Left kidney (tissue), 8 donors: ENCODE data around the gene DUSP15. TPM values are rescaled to one million over a fixed set of nuclear protein-coding genes. Genes with fewer than 3 reads are reported as not detected.
A peak's percentile ranks its signal among the peaks of the same experiment; 100 is the strongest.
"Not testable (repeated sequence)": the region's sequence is repeated elsewhere in the genome, so short reads cannot be mapped to it uniquely, and the experiment has no call there.

ENCODE experiments used
- DNase-seq: peaks from one replicate; pipeline ENCODE4 v3.0.0-alpha.2; 2013
- long read RNA-seq, 8 donors: transcript quantifications; one replicate each; lab custom pipeline, GENCODE V29; 2026
- polyA plus RNA-seq: library from polyadenylated mRNA; unstranded; fragments of 120-200 nt; gene quantifications from one replicate; pipeline ENCODE4 v1.2.1, GENCODE V29; 2013; ENCODE audit not compliant: insufficient read length

Gene DUSP15, protein sequence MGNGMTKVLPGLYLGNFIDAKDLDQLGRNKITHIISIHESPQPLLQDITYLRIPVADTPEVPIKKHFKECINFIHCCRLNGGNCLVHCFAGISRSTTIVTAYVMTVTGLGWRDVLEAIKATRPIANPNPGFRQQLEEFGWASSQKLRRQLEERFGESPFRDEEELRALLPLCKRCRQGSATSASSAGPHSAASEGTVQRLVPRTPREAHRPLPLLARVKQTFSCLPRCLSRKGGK
- 16.0 TPM for polyA plus RNA-seq
- long read RNA-seq, donor 1, partial matches to known transcripts = 0 of 5 reads
- long read RNA-seq, donor 1, other reads (novel, unspliced or antisense) = 0 of 5 reads
- long read RNA-seq, donor 2, transcript DUSP15-205 (7 exons, 1,256 nt) = major isoform, 5 of 11 reads
- long read RNA-seq, donor 2, transcript DUSP15-202 (7 exons, 1,454 nt) = major isoform, 5 of 11 reads
- long read RNA-seq, donor 2, partial matches to known transcripts = 0 of 11 reads
- long read RNA-seq, donor 2, other reads (novel, unspliced or antisense) = 0 of 11 reads
- long read RNA-seq, donor 3, partial matches to known transcripts = 0 of 2 reads
- long read RNA-seq, donor 3, other reads (novel, unspliced or antisense) = 0 of 2 reads
- long read RNA-seq, donor 4, partial matches to known transcripts = 0 of 3 reads
- long read RNA-seq, donor 4, other reads (novel, unspliced or antisense) = 0 of 3 reads
- long read RNA-seq, donor 5, transcript DUSP15-202 (7 exons, 1,454 nt) = major isoform, 7 of 13 reads
- long read RNA-seq, donor 5, partial matches to known transcripts = 0 of 13 reads
- long read RNA-seq, donor 5, other reads (novel, unspliced or antisense) = 0 of 13 reads
- long read RNA-seq, donor 6, partial matches to known transcripts = 7 of 8 reads
- long read RNA-seq, donor 6, other reads (novel, unspliced or antisense) = 0 of 8 reads
- long read RNA-seq, donor 7, transcript DUSP15-202 (7 exons, 1,454 nt) = major isoform, 7 of 13 reads
- long read RNA-seq, donor 7, partial matches to known transcripts = 0 of 13 reads
- long read RNA-seq, donor 7, other reads (novel, unspliced or antisense) = 0 of 13 reads
- long read RNA-seq, donor 8, partial matches to known transcripts = 0 of 3 reads
- long read RNA-seq, donor 8, other reads (novel, unspliced or antisense) = 0 of 3 reads

DNA sequence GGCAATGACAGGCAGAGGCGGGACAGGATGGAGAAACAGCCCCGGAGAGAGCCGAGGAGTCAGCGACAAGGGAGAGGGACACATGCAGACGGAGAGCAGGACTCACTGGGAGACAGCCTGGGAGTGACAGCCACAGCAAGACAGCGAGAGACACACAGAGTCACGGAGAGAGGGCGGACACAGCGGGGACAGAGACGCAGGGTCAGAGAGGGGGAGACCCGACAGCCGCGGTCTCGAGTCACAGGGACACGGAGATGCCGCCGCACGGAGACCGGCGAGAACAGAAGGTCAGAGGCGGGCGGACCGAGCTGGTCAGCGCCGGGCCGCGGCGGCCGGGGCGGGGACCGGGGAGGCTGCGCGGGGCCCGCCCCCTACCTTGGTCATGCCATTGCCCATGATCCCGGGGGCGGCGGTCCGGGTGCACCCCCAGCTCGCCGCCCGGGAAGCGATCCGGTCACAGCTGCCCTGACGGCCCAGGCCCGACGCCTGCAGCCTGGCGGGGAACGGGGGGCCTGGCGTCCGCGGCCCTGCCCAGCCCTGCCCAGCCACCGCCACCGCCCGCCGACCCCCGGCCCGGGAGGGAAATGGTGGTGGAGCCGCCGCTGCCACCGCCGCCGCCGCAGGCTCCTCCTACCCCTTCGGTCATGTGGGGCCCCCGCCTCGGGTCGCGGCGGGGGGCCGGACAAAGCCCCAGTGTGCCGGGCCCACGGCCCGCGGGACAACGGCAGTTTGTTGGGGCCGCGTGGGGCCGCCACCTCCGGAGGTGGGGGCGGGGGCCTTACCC is at the start of gene DUSP15, which contains the start of gene TTLL9:
Gene DUSP15, minus strand, starts transcription at position 586 of the 784 bp plus-strand sequence. Its CDS starts 190 bp downstream, at position 396.
Gene TTLL9, plus strand, starts transcription at position 693 of the 784 bp plus-strand sequence. CDS start 493 bp downstream, outside the sequence.
- DNase-seq = peak; percentile 48

DNA sequence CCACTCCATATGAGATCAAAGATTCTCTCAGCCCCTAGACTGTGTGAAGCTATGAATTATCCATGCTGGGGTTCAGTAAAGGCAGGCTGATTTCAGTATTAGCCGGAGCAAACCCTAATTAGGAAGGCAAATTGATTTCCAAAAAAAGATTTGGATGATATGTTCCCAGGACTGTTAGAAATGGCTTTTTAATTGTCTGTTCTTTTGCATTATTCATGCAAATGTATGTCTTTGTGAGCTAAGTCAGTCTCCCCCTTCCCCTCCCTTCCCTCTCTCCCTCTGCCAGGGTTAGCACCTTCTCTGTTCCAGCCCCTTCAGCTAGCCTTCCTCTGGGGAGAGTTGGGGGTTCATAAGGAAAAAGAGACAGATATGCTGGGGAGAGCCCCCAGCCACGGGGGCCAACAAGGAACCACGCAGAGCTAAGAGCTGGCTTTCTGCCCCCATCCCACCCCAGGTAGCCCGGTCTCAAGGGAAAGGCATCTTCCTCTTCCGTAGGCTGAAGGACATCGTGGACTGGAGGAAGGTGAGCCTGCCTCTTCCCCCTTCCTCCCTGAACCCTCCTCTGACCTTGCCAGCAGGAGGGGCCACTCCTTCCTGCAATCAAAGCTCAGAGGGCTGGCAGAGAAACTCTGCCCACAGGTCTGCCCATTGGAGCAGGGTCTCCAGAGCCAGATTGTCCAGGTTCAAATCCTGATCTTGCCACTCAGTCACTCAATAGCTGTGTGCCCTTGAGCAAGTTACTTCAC is 49.3 kb upstream of the DUSP15 start:
- DNase-seq = no peak

DNA sequence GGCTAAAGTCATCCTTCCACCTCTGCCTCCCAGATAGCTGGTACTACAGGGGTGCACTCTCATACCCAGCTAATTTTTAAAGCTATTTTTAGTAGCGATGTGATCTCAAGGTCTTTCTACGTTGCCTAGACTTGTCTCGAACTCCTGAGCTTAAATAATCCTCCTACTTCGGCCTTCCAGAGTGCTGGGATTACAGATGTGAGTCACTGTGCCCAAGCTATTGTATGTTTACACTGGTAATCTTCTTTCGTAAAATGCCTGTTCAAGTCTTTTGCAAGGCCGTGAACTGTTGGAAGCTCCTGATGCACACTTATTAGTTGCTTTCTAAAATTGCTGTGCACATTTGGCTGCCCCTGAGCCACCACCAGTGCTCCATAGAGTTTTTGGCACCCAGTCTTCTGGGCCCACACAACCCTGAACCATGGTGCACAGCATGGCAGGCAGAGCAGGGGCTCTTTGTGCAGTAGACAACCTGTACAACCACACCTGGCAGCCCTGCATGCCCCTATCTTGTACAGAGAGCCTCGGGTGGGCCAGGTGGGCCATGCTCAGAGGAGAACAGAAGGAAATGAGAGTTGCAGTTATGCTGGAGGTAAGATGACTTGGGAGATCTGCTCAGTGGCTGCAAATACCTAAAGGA is 48.3 kb upstream of the DUSP15 start:
- no peak for DNase-seq

DNA sequence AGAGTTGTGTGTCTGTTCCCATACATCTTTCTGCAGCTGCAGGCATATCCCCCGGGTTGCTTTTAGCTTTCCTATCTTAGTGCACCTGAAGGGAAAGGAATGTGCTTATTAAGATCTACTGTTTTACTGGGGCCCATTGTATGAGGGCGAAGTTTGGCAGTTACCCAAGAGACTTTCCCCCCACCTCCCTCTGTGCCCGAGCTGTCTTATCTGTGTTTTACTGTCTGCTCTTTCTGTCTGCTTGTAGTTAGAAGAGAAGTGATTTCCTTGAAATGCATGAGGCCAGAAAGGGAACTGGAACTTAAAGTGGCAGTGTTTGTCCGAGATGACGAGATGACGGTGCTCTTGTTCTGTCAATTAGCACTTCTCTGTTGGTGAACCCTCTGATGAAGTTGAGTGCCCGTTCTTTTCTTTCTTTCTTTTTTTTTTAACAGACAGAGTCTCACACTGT is 47.7 kb upstream of the DUSP15 start:
- DNase-seq = not testable (repeated sequence)

DNA sequence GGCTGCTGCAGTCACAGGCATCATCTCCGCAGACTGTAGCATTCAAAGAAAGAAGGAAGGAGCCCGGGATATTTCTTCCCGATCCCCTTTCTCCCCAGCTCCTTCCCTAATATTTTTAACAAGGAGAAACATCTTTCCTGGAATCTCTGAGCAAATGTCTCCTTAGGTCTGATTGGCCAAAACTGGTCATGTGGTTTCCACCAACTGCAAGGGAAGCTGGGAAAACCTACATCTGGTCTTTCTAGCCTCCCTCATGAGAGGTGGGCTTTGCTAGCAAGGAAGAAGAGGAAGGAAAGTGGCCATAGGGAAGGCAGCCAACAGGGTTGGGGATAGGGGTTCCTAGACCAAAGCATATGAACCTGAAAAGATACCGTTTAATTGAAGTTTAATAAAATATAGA is 46.4 kb upstream of the DUSP15 start:
- DNase-seq = no peak

DNA sequence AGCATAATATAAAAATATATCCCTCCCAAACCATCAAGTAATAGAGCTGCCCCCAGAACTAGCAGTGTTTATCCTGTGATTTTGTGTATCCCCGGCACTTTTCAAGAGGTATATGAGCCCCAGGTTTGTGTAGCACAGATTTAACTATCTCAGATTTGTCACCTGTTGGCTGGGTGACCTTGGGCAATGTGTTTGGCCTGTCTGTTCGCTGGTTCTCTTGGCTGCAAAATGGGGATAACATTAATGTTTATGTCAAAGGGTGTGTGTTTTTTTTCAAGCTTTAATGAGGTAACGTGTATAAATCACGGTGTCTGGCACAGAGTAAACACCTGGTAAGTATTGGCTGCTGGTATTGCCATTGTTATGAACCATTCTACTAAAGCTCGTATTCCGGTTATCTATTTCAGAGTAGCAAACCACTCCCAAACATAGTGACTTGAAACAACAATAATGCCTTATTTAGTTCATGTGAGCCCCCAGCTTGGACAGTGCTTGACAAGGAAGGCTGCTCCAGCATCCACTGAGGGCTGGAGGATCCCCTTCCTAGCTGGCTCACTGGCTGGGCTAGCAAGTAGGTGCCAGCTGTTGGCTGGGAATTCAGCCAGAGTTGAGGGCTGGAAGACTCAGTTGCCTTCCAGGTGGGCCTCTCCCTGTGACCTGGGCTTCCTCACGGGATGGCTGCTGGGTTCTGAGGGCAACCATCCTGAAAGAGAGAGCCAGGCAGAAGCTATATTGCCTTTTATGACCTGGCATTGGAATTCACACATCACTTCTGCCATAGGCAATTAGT is 45.4 kb upstream of the DUSP15 start:
- DNase-seq = no peak

DNA sequence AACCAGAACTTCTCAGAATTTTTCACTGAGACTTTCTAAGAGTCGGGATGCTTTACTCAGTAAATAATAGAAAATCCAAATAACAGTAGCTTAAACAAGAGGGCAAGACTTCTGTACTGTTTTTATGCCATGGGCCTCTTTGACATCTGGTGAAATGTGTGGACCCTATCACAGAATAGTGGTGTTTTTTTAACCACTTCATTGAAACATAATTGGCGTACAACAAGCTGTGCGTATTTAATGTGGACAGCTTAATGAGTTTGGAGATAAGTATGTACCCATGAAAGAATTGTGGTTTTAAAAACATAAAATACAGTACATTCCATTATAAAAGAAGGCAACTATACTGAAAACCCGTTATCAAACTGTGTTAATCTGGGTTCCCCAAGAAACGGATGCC is 43.8 kb upstream of the DUSP15 start:
- DNase-seq = no peak

DNA sequence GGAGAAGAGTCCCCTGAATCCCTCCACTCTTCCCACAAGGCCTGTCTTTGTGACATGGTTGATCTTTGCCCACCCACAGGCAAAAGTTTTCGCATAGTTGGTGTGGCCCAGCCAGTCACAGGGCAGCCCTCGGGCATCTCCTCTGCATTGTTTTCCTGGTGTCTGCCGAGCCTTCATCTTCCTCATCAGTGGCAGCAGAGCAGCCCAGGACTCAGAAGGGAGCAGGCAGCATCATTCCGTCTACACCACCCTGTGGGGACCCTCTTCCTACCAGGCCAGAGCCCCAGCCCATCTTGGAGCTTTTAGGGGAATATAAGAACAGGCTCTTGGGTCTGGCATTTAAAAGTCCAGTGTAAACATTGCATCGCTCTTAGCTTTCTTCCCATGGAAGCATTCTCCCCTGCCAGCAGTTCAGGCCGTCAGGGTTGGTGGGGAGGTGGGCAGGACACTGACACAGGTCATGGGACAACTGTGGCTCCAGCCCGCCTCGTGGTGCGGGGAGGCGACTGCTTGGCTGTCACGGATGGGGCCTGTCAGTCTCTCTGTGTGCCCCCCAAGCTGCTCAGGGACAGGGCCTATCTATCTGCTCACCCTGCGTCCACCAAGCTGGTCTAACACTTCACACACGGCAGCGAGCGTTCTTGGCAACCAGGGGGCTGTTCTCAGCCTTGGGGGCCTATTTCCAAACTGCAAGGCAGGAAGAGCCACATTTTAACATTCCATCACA is 43.3 kb upstream of the DUSP15 start:
- no peak for DNase-seq

DNA sequence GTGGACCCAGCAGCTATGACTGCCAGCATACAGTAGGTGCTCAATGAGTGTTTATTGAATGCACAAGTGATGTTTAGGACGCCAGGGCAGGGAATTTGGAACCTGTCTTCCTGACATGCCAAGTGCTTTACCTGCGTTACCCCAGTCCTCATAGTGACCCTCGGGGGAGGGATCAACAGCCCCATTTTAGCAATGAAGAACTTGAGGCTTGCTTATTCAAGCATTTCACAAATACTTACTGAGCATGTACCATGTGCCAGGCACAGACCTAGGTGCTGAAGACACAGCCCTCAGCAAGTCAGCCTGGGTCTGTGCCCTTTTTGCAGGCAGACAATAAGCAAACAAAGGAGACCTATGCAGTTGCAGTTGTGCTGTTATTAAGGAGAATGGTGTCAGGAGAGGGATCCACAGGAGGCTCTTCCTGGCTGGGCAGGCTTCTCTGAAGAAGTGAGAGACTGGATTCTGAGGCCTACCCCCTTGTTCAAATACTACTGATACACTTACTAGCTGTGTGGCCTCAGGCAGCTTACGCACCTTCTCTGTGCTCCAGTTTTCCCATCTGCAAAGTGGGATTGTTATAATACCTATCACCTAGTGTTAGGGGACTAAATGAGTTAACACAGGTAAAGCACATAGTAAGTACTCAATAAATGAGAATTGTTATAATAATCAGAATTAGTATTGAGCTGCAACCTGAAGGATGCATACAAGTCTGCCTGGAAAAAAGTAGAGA is 39.9 kb upstream of the DUSP15 start:
- DNase-seq = no peak

DNA sequence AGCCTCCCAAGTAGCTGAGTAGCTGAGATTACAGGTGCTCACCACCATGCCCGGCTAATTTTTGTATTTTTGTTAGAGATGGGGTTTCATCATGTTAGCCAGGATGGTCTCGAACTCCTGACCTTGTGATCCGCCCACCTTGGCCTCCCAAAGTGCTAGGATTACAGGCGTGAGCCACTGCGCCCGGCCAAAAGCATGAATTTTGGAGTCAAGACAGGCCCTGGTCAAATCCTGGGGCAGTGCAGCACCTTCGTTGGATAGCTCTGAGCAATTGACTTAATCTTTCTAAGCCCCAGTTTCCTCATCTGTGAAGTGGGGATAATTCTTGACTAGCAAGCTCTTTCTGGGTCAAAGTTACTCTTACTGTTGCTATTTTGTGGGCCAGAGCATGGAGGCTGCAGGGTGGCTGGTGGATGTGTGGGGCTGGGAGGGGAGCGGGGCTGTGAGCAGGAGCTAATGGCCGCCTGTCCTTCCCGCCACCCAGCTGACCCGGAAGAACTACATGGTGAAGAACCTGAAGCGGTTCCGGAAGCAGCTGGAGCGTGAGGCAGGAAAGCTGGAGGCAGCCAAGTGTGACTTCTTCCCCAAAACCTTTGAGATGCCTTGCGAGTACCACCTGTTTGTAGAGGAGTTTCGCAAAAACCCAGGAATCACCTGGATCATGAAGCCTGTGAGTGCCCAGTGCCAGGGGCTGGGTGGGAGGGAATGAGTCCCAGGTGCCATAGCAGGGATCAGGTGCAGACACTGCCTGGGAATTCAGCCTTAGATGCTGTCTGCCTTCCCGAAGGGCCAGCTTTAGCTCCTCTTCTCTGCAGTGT is 39.1 kb upstream of the DUSP15 start:
- DNase-seq = no peak

DNA sequence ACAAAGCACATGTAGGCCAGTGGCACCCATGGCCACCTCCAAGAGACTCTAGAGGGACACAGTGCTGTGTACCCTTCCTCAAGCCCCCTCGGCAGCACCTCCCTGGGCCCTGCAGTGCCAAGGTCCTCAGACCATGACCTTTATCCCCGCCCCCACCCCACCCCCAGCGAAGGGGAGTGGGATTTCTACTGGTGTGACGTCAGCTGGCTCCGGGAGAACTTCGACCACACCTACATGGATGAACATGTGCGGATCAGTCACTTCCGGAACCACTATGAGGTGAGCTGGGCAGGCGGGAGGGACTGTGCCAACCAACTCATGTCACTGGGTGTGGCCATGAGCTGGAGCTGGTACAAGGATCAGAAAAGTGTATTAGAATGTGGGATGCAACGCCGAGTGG is 38.1 kb upstream of the DUSP15 start:
- no peak for DNase-seq

DNA sequence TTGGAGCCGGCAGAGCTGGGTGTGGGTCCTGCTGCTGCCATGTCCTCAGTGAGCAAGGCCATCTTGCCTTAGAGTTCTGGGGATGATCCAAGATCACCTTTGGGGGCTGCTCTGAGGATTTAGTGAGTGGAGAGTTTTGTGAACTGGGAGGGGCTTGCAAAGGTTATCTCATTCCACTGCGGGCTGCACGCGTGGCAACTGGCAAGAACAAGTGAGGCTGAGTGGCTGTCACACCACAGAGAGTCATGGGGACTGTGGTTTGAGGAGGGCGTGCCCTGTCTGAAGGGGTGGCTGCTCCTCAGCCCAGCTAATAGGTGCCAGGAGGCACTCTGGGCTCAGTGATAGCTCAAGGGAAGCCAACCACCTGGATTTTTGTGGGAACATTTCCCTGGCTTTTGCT is 37.7 kb upstream of the DUSP15 start:
- no peak for DNase-seq

DNA sequence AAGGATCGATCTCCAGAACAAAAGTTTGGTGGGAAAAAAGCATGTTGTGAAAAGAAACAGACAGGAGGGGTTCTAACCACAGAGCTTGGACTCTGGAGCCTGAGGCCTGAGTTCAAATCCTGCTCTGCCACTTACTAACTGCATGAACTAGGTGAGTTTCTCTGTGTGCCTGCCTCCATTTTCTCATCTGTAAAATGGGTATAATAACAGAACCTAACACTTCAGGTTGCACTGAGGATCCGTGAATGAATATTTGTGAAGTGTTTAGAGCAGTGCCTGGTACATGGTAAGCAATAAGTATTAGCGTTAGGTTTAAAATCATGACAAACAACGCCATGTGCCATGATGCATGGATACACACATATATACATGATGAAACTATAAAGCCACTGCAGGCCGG is 36.7 kb upstream of the DUSP15 start:
- DNase-seq = no peak

DNA sequence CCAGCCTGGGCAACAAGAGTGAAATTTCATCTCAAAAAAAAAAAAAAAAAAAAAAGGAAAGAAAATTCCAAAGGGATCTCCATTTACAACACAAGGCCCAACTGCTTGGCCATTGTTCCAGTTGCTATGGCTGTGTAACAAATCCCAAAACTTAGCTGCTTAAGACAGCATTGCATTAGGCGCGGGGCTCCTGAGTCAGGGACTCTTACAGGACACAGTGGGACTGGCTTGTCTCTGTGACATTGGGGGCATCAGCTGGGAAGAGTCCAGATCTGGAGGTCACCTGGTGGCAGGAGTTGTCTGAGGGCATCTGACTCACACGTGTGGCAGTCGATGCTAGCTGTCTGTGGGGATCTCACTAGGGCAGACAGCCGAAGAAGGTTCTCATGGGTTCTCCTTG is 35.7 kb upstream of the DUSP15 start:
- no peak for DNase-seq

DNA sequence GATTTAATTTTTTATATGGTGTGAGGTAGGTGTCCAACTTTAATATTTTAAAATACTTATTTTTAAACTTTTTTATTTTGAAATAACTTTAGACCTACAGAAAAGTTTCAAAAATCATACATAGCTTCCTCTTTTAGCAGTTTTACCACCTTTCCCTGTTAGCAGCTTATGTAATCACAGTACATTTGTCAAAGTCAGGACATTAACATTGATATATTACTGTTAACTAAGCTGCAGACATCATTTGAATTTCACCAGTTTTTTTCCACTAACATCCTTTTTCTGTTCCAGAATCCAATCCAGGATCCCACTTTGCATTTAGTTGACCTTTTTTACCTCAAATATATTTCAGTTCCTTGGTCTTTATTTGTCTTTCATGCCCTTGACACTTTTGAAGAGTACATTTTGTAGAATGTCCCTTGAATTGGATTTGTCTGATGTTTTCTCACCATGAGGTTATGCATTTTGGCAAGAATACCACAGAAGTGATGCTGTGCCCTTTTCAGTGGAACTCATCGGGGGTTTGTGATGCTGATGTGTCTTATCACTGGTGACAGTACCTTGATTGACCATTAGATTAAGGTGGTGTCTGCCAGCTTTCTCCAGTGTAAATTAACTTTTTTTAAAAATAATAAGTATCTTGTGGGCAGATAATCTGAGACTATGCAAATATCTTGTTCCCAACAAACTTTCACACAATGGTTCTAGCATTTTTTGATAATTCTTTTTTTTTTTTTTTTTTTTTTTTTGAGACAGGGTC is 33.5 kb upstream of the DUSP15 start:
- no peak for DNase-seq

DNA sequence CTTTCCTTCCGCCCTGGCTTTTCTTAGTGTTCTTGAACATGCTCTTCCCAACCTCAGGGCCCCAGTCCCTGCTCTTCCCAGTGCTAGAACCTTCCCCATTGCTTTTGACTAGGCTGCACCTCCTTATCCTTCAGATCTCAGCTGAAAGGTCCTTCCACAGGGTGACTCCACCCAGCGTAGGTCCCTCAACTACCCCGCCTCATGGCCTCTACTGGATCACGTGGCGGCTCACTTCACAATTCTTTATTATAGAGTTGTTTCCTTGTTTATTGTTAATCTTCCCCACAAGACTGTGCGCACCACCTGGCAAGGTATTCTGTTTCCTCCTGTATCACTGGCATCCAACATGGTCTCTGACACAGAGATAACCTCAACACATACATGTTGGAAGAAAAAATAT is 31.3 kb upstream of the DUSP15 start:
- no peak for DNase-seq
